IMR-90 (cell line): ENCODE data around the gene NFE2L2. TPM values are rescaled to one million over a fixed set of nuclear protein-coding genes. Genes with fewer than 3 reads are reported as not detected.

Experiments
- ATAC-seq: fragments of 200-7000 bp; cut with Tn5 transposase; 2 replicates; pipeline ENCODE4 v1.9.1; 2020; ENCODE audit warnings: low read depth, mild to moderate bottlenecking, moderate library complexity
- BruUV-seq: library from RNA; stranded (reverse); fragments of 400-500 nt; replicated peaks from 2 replicates; lab custom pipeline; 2021; lab: Mats Ljungman, UMichigan
- CTCF ChIA-PET: fragments of 300-600 bp; formaldehyde crosslinking; extraction: SDS; loops from one replicate; lab custom pipeline; 2021; ENCODE audit warnings: antibody characterized with exemption; lab: Yijun Ruan, JAX
- POLR2A ChIA-PET: fragments of 300-600 bp; sonication (Branson Sonifier 250); formaldehyde crosslinking; loops from one replicate; lab custom pipeline; 2022; ENCODE audit warnings: antibody characterized with exemption; ENCODE audit not compliant: unreplicated experiment; lab: Charles Lee
- DNase-seq: peaks from one replicate; pipeline ENCODE4 v3.0.0; 2013
- H2AFZ ChIP-seq: replicated peaks from 2 replicates; pipeline ENCODE3; 2013; ENCODE audit warnings: low read length, mild to moderate bottlenecking; ENCODE audit not compliant: poor library complexity
- H2AK5ac ChIP-seq: 2 replicates; pipeline ENCODE4 v1.6.1; 2013; ENCODE audit warnings: low read depth, low read length, inconsistent platforms
- H2AK9ac ChIP-seq: replicated peaks from 2 replicates; pipeline ENCODE3; 2013; ENCODE audit warnings: mild to moderate bottlenecking, low read depth, low read length, moderate library complexity; ENCODE audit not compliant: poor library complexity
- H2BK120ac ChIP-seq: 2 replicates; pipeline ENCODE4 v1.6.1; 2013; ENCODE audit warnings: low read depth, low read length, inconsistent platforms
- H2BK15ac ChIP-seq: 3 replicates; pipeline ENCODE4 v1.6.1; 2013; ENCODE audit warnings: low read depth, low read length, inconsistent platforms
- H2BK20ac ChIP-seq: 2 replicates; pipeline ENCODE4 v1.6.1; 2013; ENCODE audit warnings: low read depth, mild to moderate bottlenecking, inconsistent platforms, low read length, moderate library complexity
- H2BK5ac ChIP-seq: 2 replicates; pipeline ENCODE4 v1.6.1; 2013; ENCODE audit warnings: mild to moderate bottlenecking, low read depth, low read length, inconsistent platforms; ENCODE audit not compliant: poor library complexity, severe bottlenecking
- H3K14ac ChIP-seq: replicated peaks from 2 replicates; pipeline ENCODE4 v1.6.1; 2013; ENCODE audit warnings: low read depth, low read length, inconsistent platforms
- H3K18ac ChIP-seq: 2 replicates; pipeline ENCODE4 v1.6.1; 2013; ENCODE audit warnings: low read depth, low read length, control low read depth
- H3K23ac ChIP-seq: 2 replicates; pipeline ENCODE4 v1.6.1; 2013; ENCODE audit warnings: low read depth, low read length, inconsistent platforms
- H3K27ac ChIP-seq: 2 replicates; pipeline ENCODE4 v1.5.1; 2013; ENCODE audit warnings: mild to moderate bottlenecking, control low read depth, low read length; ENCODE audit not compliant: insufficient read depth
- H3K27me3 ChIP-seq: 2 replicates; pipeline ENCODE4 v1.6.1; 2013; ENCODE audit warnings: low read length; ENCODE audit not compliant: control insufficient read depth, insufficient read depth
- H3K36me3 ChIP-seq: 2 replicates; pipeline ENCODE4 v1.6.1; 2013; ENCODE audit warnings: low read length, mixed read lengths; ENCODE audit not compliant: control insufficient read depth, insufficient read depth
- H3K4ac ChIP-seq: 2 replicates; pipeline ENCODE4 v1.6.1; 2013; ENCODE audit warnings: low read depth, low read length, inconsistent platforms
- H3K4me1 ChIP-seq: 2 replicates; pipeline ENCODE4 v1.6.1; 2013; ENCODE audit warnings: low read length, mixed read lengths; ENCODE audit not compliant: control insufficient read depth, insufficient read depth
- H3K4me2 ChIP-seq: 2 replicates; pipeline ENCODE4 v1.6.1; 2013; ENCODE audit warnings: low read depth, mild to moderate bottlenecking, control low read depth, low read length, moderate library complexity
- H3K4me3 ChIP-seq: 2 replicates; pipeline ENCODE4 v1.5.1; 2013; ENCODE audit warnings: low read depth, mild to moderate bottlenecking, control low read depth, low read length, moderate library complexity; ENCODE audit not compliant: insufficient read depth
- H3K56ac ChIP-seq: 2 replicates; pipeline ENCODE4 v1.6.1; 2013; ENCODE audit warnings: low read length, inconsistent platforms; ENCODE audit not compliant: insufficient read depth; ENCODE audit errors: extremely low read depth
- H3K79me1 ChIP-seq, 2 experiments: 2 replicates each; pipeline ENCODE4 v1.6.1; 2013; ENCODE audit warnings: low read length in 2 of 2, inconsistent platforms in 1 of 2, low read depth in 1 of 2
- H3K9ac ChIP-seq: 2 replicates; pipeline ENCODE4 v1.6.1; 2013; ENCODE audit warnings: low read depth, low read length, control low read depth
- H3K9me1 ChIP-seq: 2 replicates; pipeline ENCODE4 v1.6.1; 2013; ENCODE audit warnings: low read length, inconsistent platforms; ENCODE audit not compliant: insufficient read depth
- H3K9me3 ChIP-seq: 2 replicates; pipeline ENCODE4 v1.6.1; 2013; ENCODE audit warnings: low read length; ENCODE audit not compliant: control insufficient read depth, insufficient read depth
- H4K20me1 ChIP-seq: 2 replicates; pipeline ENCODE4 v1.6.1; 2013; ENCODE audit warnings: low read length, inconsistent platforms; ENCODE audit not compliant: insufficient read depth
- H4K5ac ChIP-seq: 2 replicates; pipeline ENCODE4 v1.6.1; 2013; ENCODE audit warnings: mild to moderate bottlenecking, low read depth, low read length, control low read depth
- H4K8ac ChIP-seq, 2 experiments: 2 replicates each; pipeline ENCODE4 v1.6.1; 2013; ENCODE audit warnings: low read depth in 2 of 2, low read length in 2 of 2, control low read depth in 1 of 2, inconsistent platforms in 1 of 2
- H4K91ac ChIP-seq: 2 replicates; pipeline ENCODE4 v1.6.1; 2013; ENCODE audit warnings: low read depth, low read length, inconsistent platforms; ENCODE audit not compliant: insufficient read depth
- BHLHE40 ChIP-seq: fragments of 150-350 bp; IDR thresholded peaks from 2 replicates; pipeline ENCODE4 v1.6.1; 2016; ENCODE audit warnings: mild to moderate bottlenecking, low read depth, low read length
- CHD1 ChIP-seq: IDR thresholded peaks from 2 replicates; pipeline ENCODE4 v1.6.1; 2012; ENCODE audit warnings: low read depth, low read length, improper control_type of control experiment
- MAFK ChIP-seq: IDR thresholded peaks from 2 replicates; pipeline ENCODE4 v1.6.1; 2012; ENCODE audit warnings: low read depth, low read length, improper control_type of control experiment
- MXI1 ChIP-seq: IDR thresholded peaks from 2 replicates; pipeline ENCODE4 v1.6.1; 2012; ENCODE audit warnings: low read depth, mild to moderate bottlenecking, low read length, moderate library complexity, borderline replicate concordance
- NFE2L2 ChIP-seq: fragments of 150-350 bp; IDR thresholded peaks from 2 replicates; pipeline ENCODE4 v1.6.1; 2016; ENCODE audit warnings: low read depth, mild to moderate bottlenecking, low read length
- POLR2A ChIP-seq: IDR thresholded peaks from 2 replicates; pipeline ENCODE4 v1.6.1; 2012; ENCODE audit warnings: mild to moderate bottlenecking, low read depth, low read length
- RAD21 ChIP-seq: IDR thresholded peaks from 2 replicates; pipeline ENCODE4 v1.6.1; 2012; ENCODE audit warnings: low read length, improper control_type of control experiment
- RCOR1 ChIP-seq: IDR thresholded peaks from 2 replicates; pipeline ENCODE4 v1.6.1; 2012; ENCODE audit warnings: mild to moderate bottlenecking, low read length, improper control_type of control experiment; ENCODE audit not compliant: insufficient replicate concordance
- RFX5 ChIP-seq: IDR thresholded peaks from 2 replicates; pipeline ENCODE4 v1.8.0; 2012; ENCODE audit warnings: low read depth, mild to moderate bottlenecking, low read length, moderate library complexity
- SMC3 ChIP-seq: fragments of 150-350 bp; IDR thresholded peaks from 2 replicates; pipeline ENCODE4 v1.6.1; 2016; ENCODE audit warnings: low read depth, mild to moderate bottlenecking, antibody characterized with exemption, low read length, moderate library complexity
- WGBS, 2 experiments: methylation state at CpG; one replicate each; pipeline versions ENCODE4 v1.1.5 to v1.1.7; 2013; ENCODE audit warnings: missing lambda C conversion rate in 2 of 2; ENCODE audit not compliant: insufficient read length in 1 of 2; ENCODE audit errors: extremely low coverage in 2 of 2; 5-methylcytosine and 5-hydroxymethylcytosine counted together
- dilution Hi-C: fragments of 300-500 bp; cut with HindIII; formaldehyde crosslinking; loops from one replicate; pipeline ENCODE4 v1.14.3; 2018; ENCODE audit warnings: low sequenced_read_pairs; ENCODE audit not compliant: unreplicated experiment
- in situ Hi-C: fragments of 300-500 bp; cut with MboI; formaldehyde crosslinking; loops from 3 replicates; pipeline ENCODE4 v1.14.3; 2019; ENCODE audit warnings: low sequenced_read_pairs, inconsistent platforms, mixed read lengths
- intact Hi-C: fragments of 100-400 bp; cut with micrococcal nuclease; formaldehyde crosslinking; loops from 2 replicates; pipeline ENCODE4 v1.10.0; 2022
- polyA plus RNA-seq, 3 experiments: library from polyadenylated mRNA; depleted of rRNA; stranded (reverse); fragments of >200 nt; gene quantifications; 2 replicates each; pipeline ENCODE4 v1.2.3, GENCODE V29; 2012; ENCODE audit warnings: low replicate concordance in 1 of 3
- total RNA-seq: library from RNA; depleted of rRNA; stranded (reverse); fragments of >200 nt; gene quantifications from 2 replicates; pipeline ENCODE4 v1.2.3, GENCODE V29; 2012
- TF ChIP-seq, protein P1 (sequence below): fragments of 150-350 bp; IDR thresholded peaks from 2 replicates; pipeline ENCODE4 v1.6.1; 2016; ENCODE audit warnings: low read depth, mild to moderate bottlenecking, low read length, moderate library complexity, borderline replicate concordance
- TF ChIP-seq, protein P2 (sequence below): conservative IDR thresholded peaks from 2 replicates; pipeline ENCODE4 v1.5.1; 2012; ENCODE audit warnings: mild to moderate bottlenecking, low read depth, low read length, improper control_type of control experiment

Gene NFE2L2
- total and polyA plus RNA-seq, 2 of the 4 experiments (the other 2 are of a cell fraction), result 72.7 to 83.5 TPM

DNA sequence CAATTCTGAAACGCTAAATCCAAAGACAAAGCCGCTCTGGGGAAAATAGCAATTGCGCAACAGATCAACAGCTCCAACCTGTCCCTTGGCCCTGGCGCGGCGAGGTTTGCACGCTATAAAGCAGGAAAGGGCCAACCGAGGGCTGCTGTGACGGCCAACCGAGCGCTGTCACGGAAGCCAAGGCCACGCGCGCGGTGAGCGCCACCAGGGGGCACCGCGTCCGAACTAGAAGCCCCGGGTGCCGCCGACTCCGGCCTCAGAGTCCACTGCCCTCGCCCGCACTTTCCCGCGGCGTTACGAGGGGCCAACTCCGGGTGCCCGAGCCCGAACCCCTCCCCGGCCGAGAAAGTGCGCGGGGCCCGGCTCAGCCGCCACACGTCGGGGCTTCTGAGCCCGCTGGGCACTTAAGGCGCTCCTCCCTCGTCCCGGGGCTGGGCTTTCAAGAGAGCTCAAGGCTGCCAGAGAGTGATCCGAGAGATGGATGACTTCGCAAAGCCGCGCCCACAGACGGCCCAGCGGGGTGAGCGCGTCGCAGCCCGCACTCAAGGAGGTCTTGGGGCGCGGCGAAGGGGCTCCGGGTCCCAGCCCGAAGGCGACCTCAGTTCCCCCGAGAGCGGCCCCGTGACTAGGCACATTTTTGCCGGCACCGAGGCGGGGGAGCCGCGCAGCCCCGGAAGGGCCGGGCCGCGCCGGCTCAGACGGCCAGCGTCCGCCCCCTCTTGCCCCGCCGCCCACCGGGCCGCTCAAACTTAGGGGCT lies 897 bp downstream of the NFE2L2 start:
- peaks cover 3% of the 10 kb centered on the region for H3K9me1 ChIP-seq
- peak overlapping the region; percentile 69 for H3K4me3 ChIP-seq
- peak overlapping the region; percentile 84 for H3K4ac ChIP-seq
- H3K4me2 ChIP-seq, result no peak overlapping the region; the same call in 1 of the 2 replicates
- peak overlapping the region; percentile 90 for H3K14ac ChIP-seq
- H2BK120ac ChIP-seq, result peak overlapping the region; percentile 60
- peaks cover 42% of the 10 kb centered on the region for H4K20me1 ChIP-seq
- peak overlapping the region; percentile 96 for H3K9ac ChIP-seq
- peak overlapping the region; percentile 94 for H3K56ac ChIP-seq
- in situ Hi-C loops (loop anchor here (5.0 kb wide), 1 partner anchor 69 kb away; no protein-coding TSS in a partner anchor), intact Hi-C loops (loop anchor here (1.0 to 10.0 kb wide), 8 partner anchors 35 to 495 kb away; no protein-coding TSS in a partner anchor), dilution Hi-C loops (no loop called here)
- WGBS, 2 experiments, result 0% methylated on average over 60 of the region's 81 CpGs; no CpG with 5 or more reads in 1 of the 2 experiments
- BruUV-seq, result no TSS peak
- CTCF ChIA-PET, result interaction anchor here (0.6 to 3.2 kb wide), 11 partner anchors 12 to 117 kb away, joined by 3 to 29 read pairs (median 4); no protein-coding TSS in a partner anchor
- peaks cover 3% of the 10 kb centered on the region for H3K4me1 ChIP-seq
- no peaks in the 10 kb centered on the region for H3K9me3 ChIP-seq
- DNase-seq (peak; percentile 97), ATAC-seq (peak; percentile 50)
- peak overlapping the region; percentile 97 for H2BK5ac ChIP-seq
- H2AK9ac ChIP-seq, result peak overlapping the region; percentile 97
- H3K36me3 ChIP-seq, result peaks cover 4% of the 10 kb centered on the region; the same call in 1 of the 2 replicates
- H4K8ac ChIP-seq, result peak overlapping the region; percentile 39 to 74
- no peak overlapping the region for H2BK20ac ChIP-seq
- H3K27me3 ChIP-seq, result no peaks in the 10 kb centered on the region
- peak overlapping the region; percentile 90 for H2AFZ ChIP-seq
- POLR2A ChIA-PET, result interaction anchor here (0.6 to 1.7 kb wide), 5 partner anchors 8 to 99 kb away, joined by 3 to 9 read pairs (median 5); no protein-coding TSS in a partner anchor
- H4K91ac ChIP-seq, result peak overlapping the region; percentile 84
- H2BK15ac ChIP-seq, result 0 out of 3 replicates have a peak overlapping the region, but pooled peaks have one; percentile 40
- peak overlapping the region; percentile 47; the same call in 1 of the 2 replicates for H2AK5ac ChIP-seq
- H3K27ac ChIP-seq, result peak overlapping the region; percentile 89
- H3K79me1 ChIP-seq, result peaks cover 0 to 5% of the 10 kb centered on the region in 2 experiments; a peak in 1 of 4 replicates
- peak overlapping the region; percentile 86 for H3K23ac ChIP-seq
- H3K18ac ChIP-seq, result peak overlapping the region; percentile 48
- peak overlapping the region; percentile 28; the same call in 1 of the 2 replicates for H4K5ac ChIP-seq
- TF ChIP-seq SMC3 (peak; percentile 79), RCOR1 (no peak), NFE2L2 (peak; percentile 81), POLR2A (peak; percentile 62), RAD21 (peak; percentile 77), BHLHE40 (peak; percentile 48; the same call in 1 of the 2 replicates), RFX5 (no peak), CHD1 (peak; percentile 88; the same call in 1 of the 2 replicates), MAFK (peak; percentile 16; the same call in 1 of the 2 replicates), MXI1 (peak; percentile 80)
- TF ChIP-seq, protein P1, sequence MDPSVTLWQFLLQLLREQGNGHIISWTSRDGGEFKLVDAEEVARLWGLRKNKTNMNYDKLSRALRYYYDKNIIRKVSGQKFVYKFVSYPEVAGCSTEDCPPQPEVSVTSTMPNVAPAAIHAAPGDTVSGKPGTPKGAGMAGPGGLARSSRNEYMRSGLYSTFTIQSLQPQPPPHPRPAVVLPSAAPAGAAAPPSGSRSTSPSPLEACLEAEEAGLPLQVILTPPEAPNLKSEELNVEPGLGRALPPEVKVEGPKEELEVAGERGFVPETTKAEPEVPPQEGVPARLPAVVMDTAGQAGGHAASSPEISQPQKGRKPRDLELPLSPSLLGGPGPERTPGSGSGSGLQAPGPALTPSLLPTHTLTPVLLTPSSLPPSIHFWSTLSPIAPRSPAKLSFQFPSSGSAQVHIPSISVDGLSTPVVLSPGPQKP, result no peak
- TF ChIP-seq, protein P2, sequence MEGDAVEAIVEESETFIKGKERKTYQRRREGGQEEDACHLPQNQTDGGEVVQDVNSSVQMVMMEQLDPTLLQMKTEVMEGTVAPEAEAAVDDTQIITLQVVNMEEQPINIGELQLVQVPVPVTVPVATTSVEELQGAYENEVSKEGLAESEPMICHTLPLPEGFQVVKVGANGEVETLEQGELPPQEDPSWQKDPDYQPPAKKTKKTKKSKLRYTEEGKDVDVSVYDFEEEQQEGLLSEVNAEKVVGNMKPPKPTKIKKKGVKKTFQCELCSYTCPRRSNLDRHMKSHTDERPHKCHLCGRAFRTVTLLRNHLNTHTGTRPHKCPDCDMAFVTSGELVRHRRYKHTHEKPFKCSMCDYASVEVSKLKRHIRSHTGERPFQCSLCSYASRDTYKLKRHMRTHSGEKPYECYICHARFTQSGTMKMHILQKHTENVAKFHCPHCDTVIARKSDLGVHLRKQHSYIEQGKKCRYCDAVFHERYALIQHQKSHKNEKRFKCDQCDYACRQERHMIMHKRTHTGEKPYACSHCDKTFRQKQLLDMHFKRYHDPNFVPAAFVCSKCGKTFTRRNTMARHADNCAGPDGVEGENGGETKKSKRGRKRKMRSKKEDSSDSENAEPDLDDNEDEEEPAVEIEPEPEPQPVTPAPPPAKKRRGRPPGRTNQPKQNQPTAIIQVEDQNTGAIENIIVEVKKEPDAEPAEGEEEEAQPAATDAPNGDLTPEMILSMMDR, result peak; percentile 90
